Measurements from ENCODE around the gene A3GALT2.

Gene A3GALT2

DNA sequence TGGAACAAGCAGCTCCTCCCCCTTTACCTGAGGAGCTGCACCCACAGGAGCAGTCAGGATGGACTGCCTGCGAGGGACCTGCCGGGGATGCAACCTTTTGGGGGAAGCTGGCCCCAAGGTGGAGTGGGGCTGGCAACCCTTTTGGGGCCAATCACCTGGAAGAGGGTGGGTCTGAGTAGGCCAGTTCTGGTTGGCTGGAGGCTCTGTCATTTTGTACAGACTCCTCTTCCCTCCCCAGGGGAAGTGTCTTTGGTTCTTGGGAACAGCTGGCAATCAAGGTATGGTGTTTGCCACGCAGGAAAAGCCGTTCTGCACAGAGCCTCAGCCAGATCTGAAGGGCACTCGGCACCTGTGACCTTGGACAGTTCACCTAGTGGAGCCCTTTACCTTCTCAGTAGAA, 280 bp upstream of the A3GALT2 start:
- peaks cover 12% of the 10 kb centered on the region for H3K4me1 ChIP-seq (ENCODE audit: insufficient read depth, insufficient read length)
- peaks cover 37% of the 10 kb centered on the region for H3K36me3 ChIP-seq (ENCODE audit: insufficient read depth, insufficient read length, low read length)
- H3K4me3 ChIP-seq (ENCODE audit: insufficient read length, low read depth), result no peak overlapping the region
- no peak for TF ChIP-seq ZNF274 (IDR thresholded peaks at IDR 0.05; ENCODE audit: low read depth, low read length)
- no peak for TF ChIP-seq SUZ12 (IDR thresholded peaks at IDR 0.05; ENCODE audit: extremely low read depth, insufficient read depth, insufficient read length)
- TF ChIP-seq YY1 (IDR thresholded peaks at IDR 0.05; ENCODE audit: insufficient read depth, insufficient read length), result no peak
- no peak for DNase-seq (ENCODE audit: low read depth, low spot score)
- H3K27me3 ChIP-seq (ENCODE audit: insufficient read depth, insufficient read length), result no peaks in the 10 kb centered on the region
- H3K9me3 ChIP-seq (ENCODE audit: insufficient read depth, low read length), result no peaks in the 10 kb centered on the region
- no peak overlapping the region for H3K9ac ChIP-seq (ENCODE audit: insufficient read length, low read depth)

DNA sequence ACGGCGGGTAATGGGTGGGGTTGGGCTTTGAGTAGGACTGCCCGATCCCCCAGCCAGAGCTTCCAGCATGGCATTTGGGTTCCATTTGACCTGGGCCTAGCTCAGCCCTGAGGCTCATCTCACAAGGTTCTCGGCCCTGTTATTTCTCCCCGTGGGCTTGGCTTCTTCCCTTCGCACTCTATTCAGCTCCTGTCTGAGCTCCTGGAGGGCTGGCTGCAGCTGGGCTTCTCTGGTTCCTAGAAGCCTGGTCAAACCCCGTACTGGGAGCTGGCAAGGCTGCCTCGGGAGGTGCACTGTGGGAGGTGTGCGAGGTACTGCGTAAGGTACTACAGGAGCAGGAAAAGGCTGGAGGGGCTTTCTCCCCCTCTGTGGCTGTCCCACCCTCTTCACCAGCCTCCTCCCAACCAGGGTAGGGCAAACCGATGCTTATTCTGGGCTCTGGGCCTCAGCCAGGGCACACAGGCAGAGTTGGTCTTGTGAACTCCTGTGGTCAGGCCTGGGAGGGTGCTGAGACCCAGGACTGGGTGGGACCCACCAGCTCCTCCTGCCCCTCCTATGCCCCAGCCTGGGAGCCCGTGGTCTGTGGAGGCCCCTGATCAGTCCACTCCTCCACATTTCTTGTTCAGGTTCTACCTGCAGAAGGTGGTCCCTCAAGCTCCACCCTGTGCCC, 814 bp downstream of the A3GALT2 start:
- Histone ChIP-seq H3K36me3 (ENCODE audit: insufficient read depth, insufficient read length, low read length) (peaks cover 26% of the 10 kb centered on the region), H3K4me1 (ENCODE audit: insufficient read depth, insufficient read length) (peaks cover 12% of the 10 kb centered on the region), H3K27me3 (ENCODE audit: insufficient read depth, insufficient read length) (no peaks in the 10 kb centered on the region), H3K9ac (ENCODE audit: insufficient read length, low read depth) (no peak overlapping the region), H3K9me3 (ENCODE audit: insufficient read depth, low read length) (no peaks in the 10 kb centered on the region), H3K4me3 (ENCODE audit: insufficient read length, low read depth) (no peak overlapping the region)
- no peak for DNase-seq (ENCODE audit: low read depth, low spot score)
- TF ChIP-seq SUZ12 (IDR thresholded peaks at IDR 0.05; ENCODE audit: extremely low read depth, insufficient read depth, insufficient read length), result no peak
- no peak for TF ChIP-seq ZNF274 (IDR thresholded peaks at IDR 0.05; ENCODE audit: low read depth, low read length)
- TF ChIP-seq YY1 (IDR thresholded peaks at IDR 0.05; ENCODE audit: insufficient read depth, insufficient read length), result no peak

DNA sequence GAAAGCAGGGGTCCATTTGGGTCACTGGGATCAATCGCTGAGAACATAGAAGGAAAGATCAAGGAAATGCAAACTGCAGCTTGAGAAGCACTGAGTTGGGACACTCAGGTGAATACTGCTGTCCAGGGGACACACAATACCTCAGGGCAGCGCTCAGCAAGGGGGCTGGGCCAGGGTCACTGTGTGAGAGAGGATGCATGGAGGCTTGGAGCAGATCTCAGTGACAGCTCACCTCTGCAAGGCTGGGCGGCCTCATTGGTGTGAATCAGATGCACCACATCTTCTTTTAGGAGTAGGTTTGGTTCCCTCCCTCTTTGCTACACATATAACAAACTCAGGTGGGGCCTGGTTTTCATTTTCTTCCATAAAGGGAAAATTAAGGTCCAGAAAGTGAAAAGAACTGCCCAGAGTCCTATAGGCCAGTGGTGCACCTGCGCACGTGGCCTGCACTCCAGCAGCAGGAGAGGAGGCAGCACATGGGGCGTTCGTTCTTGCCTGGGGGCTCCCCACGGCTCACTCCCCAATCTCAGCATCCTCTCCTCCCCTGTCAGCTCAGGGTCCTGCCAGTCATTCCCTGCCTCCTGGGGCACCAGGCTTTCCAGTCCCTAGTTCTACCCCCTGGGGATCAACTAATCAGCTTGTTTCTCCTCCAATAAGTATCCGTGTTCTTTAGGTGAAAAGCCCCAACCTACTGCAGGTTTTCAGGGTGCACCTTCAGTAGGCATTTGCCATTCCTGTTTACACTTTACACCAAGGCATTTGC, 1.5 kb downstream of the A3GALT2 start:
- Histone ChIP-seq H3K4me1 (ENCODE audit: insufficient read depth, insufficient read length) (peaks cover 8% of the 10 kb centered on the region), H3K27me3 (ENCODE audit: insufficient read depth, insufficient read length) (no peaks in the 10 kb centered on the region), H3K9ac (ENCODE audit: insufficient read length, low read depth) (no peak overlapping the region), H3K4me3 (ENCODE audit: insufficient read length, low read depth) (no peak overlapping the region), H3K9me3 (ENCODE audit: insufficient read depth, low read length) (no peaks in the 10 kb centered on the region), H3K36me3 (ENCODE audit: insufficient read depth, insufficient read length, low read length) (peaks cover 19% of the 10 kb centered on the region)
- no peak for DNase-seq (ENCODE audit: low read depth, low spot score)
- TF ChIP-seq SUZ12 (IDR thresholded peaks at IDR 0.05; ENCODE audit: extremely low read depth, insufficient read depth, insufficient read length) (no peak), YY1 (IDR thresholded peaks at IDR 0.05; ENCODE audit: insufficient read depth, insufficient read length) (no peak), ZNF274 (IDR thresholded peaks at IDR 0.05; ENCODE audit: low read depth, low read length) (no peak)

DNA sequence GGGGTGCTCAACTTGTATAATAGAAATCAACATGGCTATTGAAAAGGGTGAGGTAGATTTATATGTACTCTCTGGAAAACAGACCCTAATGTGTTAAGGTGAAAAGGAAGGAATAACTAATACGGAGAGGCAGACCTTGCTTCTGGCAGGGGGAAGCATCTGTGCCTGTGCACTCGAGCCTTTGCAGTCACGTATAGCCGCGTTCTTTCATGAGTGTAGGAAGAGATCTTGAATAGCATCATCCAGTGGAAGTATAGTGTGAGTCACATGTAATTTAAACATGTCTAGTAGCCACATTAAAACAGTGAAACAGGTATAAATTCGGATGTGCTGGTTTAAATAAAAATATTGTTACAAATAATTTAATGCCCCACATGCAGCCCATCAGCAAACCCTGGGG, 3.0 kb downstream of the A3GALT2 start:
- Histone ChIP-seq H3K4me3 (ENCODE audit: insufficient read length, low read depth) (no peak overlapping the region), H3K9ac (ENCODE audit: insufficient read length, low read depth) (no peak overlapping the region), H3K27me3 (ENCODE audit: insufficient read depth, insufficient read length) (no peaks in the 10 kb centered on the region), H3K4me1 (ENCODE audit: insufficient read depth, insufficient read length) (peaks cover 8% of the 10 kb centered on the region), H3K9me3 (ENCODE audit: insufficient read depth, low read length) (no peaks in the 10 kb centered on the region), H3K36me3 (ENCODE audit: insufficient read depth, insufficient read length, low read length) (peaks cover 6% of the 10 kb centered on the region)
- TF ChIP-seq YY1 (IDR thresholded peaks at IDR 0.05; ENCODE audit: insufficient read depth, insufficient read length) (no peak), ZNF274 (IDR thresholded peaks at IDR 0.05; ENCODE audit: low read depth, low read length) (no peak), SUZ12 (IDR thresholded peaks at IDR 0.05; ENCODE audit: extremely low read depth, insufficient read depth, insufficient read length) (no peak)
- no peak for DNase-seq (ENCODE audit: low read depth, low spot score)

DNA sequence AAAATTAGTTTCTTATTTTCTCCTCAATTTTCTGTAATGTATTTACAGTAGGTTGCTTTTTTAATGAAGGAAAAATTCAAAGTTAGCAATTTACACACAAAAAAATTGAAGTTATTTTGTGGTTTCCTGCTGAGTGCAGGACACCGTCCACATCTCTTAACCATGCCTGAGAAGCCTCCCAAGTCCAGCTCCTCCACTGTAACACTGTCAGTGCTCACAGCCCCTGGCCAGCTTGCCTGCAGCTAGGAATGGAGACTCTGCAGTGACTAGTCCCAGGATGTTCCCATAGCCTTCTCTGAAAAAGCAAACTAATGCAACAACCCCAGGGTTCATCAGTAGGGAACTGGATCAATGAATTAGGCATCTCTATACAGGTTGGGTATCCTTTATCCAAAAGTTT, 3.5 kb downstream of the A3GALT2 start:
- H3K4me1 ChIP-seq (ENCODE audit: insufficient read depth, insufficient read length), result peaks cover 8% of the 10 kb centered on the region
- H3K4me3 ChIP-seq (ENCODE audit: insufficient read length, low read depth), result no peak overlapping the region
- no peak for DNase-seq (ENCODE audit: low read depth, low spot score)
- no peak for TF ChIP-seq YY1 (IDR thresholded peaks at IDR 0.05; ENCODE audit: insufficient read depth, insufficient read length)
- no peak for TF ChIP-seq SUZ12 (IDR thresholded peaks at IDR 0.05; ENCODE audit: extremely low read depth, insufficient read depth, insufficient read length)
- TF ChIP-seq ZNF274 (IDR thresholded peaks at IDR 0.05; ENCODE audit: low read depth, low read length), result no peak
- H3K9ac ChIP-seq (ENCODE audit: insufficient read length, low read depth), result no peak overlapping the region
- peaks cover under 1% of the 10 kb centered on the region for H3K36me3 ChIP-seq (ENCODE audit: insufficient read depth, insufficient read length, low read length)
- H3K27me3 ChIP-seq (ENCODE audit: insufficient read depth, insufficient read length), result no peaks in the 10 kb centered on the region
- H3K9me3 ChIP-seq (ENCODE audit: insufficient read depth, low read length), result no peaks in the 10 kb centered on the region

DNA sequence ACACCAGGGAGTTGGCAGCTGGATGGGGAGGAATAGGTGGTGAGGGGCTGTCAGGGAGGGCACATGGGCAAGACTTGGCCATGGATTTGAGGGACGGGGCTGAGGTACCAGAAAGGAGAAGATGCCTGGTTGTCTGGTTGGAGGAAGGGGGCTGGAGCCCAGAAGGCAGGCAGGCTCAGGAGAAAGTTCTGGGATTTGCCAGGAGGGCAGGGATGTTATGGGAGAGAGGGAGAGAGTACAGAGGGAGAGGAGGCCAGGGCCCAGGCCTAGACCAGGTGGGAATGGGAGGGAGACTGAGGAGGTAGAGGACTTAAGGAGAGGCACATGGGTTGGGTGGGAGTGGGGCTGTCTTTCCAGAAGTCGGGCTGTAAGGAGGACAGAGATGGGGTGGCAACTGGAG, 4.3 kb downstream of the A3GALT2 start:
- Histone ChIP-seq H3K4me3 (ENCODE audit: insufficient read length, low read depth) (no peak overlapping the region), H3K27me3 (ENCODE audit: insufficient read depth, insufficient read length) (no peaks in the 10 kb centered on the region), H3K4me1 (ENCODE audit: insufficient read depth, insufficient read length) (peaks cover 8% of the 10 kb centered on the region)

DNA sequence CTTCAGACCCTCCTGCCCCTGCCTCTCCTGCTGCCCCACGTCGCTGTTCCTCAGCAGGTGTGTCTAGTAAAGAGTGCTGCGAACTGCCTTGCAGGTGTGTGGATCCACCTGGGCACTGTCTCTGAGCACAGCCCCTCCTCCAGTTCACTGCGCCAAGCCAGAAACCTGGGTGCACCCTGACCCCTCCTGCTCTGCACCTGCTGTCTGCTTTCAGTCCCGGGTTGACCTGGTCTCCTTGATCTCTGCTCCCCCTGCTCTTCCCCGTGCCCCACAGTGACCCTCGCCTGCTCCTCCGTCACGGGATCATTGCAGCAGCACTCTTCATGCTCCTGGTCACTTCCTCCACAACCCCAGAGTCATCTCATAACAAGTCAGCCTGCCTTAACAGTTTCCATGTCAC, 6.5 kb downstream of the A3GALT2 start:
- no peaks in the 10 kb centered on the region for H3K4me1 ChIP-seq (ENCODE audit: insufficient read depth, insufficient read length)
- no peaks in the 10 kb centered on the region for H3K36me3 ChIP-seq (ENCODE audit: insufficient read depth, insufficient read length, low read length)
- no peak overlapping the region for H3K4me3 ChIP-seq (ENCODE audit: insufficient read length, low read depth)
- H3K27me3 ChIP-seq (ENCODE audit: insufficient read depth, insufficient read length), result no peaks in the 10 kb centered on the region
- no peak for DNase-seq (ENCODE audit: low read depth, low spot score)
- H3K9ac ChIP-seq (ENCODE audit: insufficient read length, low read depth), result no peak overlapping the region
- peaks cover 16% of the 10 kb centered on the region; the same call in 1 of the 2 replicates for H3K9me3 ChIP-seq (ENCODE audit: insufficient read depth, low read length)
- TF ChIP-seq YY1 (IDR thresholded peaks at IDR 0.05; ENCODE audit: insufficient read depth, insufficient read length) (no peak), SUZ12 (IDR thresholded peaks at IDR 0.05; ENCODE audit: extremely low read depth, insufficient read depth, insufficient read length) (no peak), ZNF274 (IDR thresholded peaks at IDR 0.05; ENCODE audit: low read depth, low read length) (no peak)

More for the DNA sequence above, 4.3 kb downstream of the A3GALT2 start:
- Histone ChIP-seq H3K9ac (ENCODE audit: insufficient read length, low read depth) (no peak overlapping the region), H3K9me3 (ENCODE audit: insufficient read depth, low read length) (no peaks in the 10 kb centered on the region), H3K36me3 (ENCODE audit: insufficient read depth, insufficient read length, low read length) (no peaks in the 10 kb centered on the region)
- no peak for DNase-seq (ENCODE audit: low read depth, low spot score)
- no peak for TF ChIP-seq SUZ12 (IDR thresholded peaks at IDR 0.05; ENCODE audit: extremely low read depth, insufficient read depth, insufficient read length)
- TF ChIP-seq YY1 (IDR thresholded peaks at IDR 0.05; ENCODE audit: insufficient read depth, insufficient read length), result no peak
- TF ChIP-seq ZNF274 (IDR thresholded peaks at IDR 0.05; ENCODE audit: low read depth, low read length), result no peak

Data from NT2/D1 (cell line).